Progenitor cell of endocrine pancreas (in vitro differentiated cells): ENCODE data around the gene RAB7A. TPM values are rescaled to one million over a fixed set of nuclear protein-coding genes. Genes with fewer than 3 reads are reported as not detected.

Experiments used
- DNase-seq: peaks from one replicate; pipeline ENCODE4 v3.0.0; 2021; ENCODE audit warnings: low spot score; ENCODE audit not compliant: unreplicated experiment
- H3K27ac Mint-ChIP-seq: 2 replicates; pipeline ENCODE4 v1.8.0; 2021; ENCODE audit warnings: mild to moderate bottlenecking, moderate library complexity, mixed read lengths
- H3K27me3 Mint-ChIP-seq: 2 replicates; pipeline ENCODE4 v1.8.0; 2021; ENCODE audit warnings: mixed read lengths
- H3K36me3 Mint-ChIP-seq: 2 replicates; pipeline ENCODE4 v1.8.0; 2022; ENCODE audit warnings: mixed read lengths; ENCODE audit not compliant: insufficient read depth
- H3K4me1 Mint-ChIP-seq: 2 replicates; pipeline ENCODE4 v1.8.0; 2021; ENCODE audit warnings: low read depth, mixed read lengths
- H3K4me3 Mint-ChIP-seq: 2 replicates; pipeline ENCODE4 v1.8.0; 2021; ENCODE audit warnings: low read depth, mild to moderate bottlenecking, moderate library complexity, mixed read lengths
- H3K9me3 Mint-ChIP-seq: 2 replicates; pipeline ENCODE4 v1.8.0; 2021; ENCODE audit warnings: low read depth, mixed read lengths
- CTCF ChIP-seq: fragments of 200-600 bp; sonication (generic); IDR thresholded peaks from one replicate; pipeline ENCODE4 v1.5.0; 2021; ENCODE audit warnings: antibody characterized with exemption, mild to moderate bottlenecking; ENCODE audit not compliant: unreplicated experiment
- total RNA-seq: library from RNA; stranded (reverse); gene quantifications from 2 replicates; pipeline ENCODE4 v1.2.1, GENCODE V29; 2021

RAB7A gene
- total RNA-seq, 1 donor from 2014 or later, result 130 TPM

- no peaks in the 10 kb centered on the region for H3K36me3 Mint-ChIP-seq
- H3K27me3 Mint-ChIP-seq, result no peaks in the 10 kb centered on the region
- H3K27ac Mint-ChIP-seq, result no peak overlapping the region
- peaks cover 7% of the 10 kb centered on the region for H3K4me1 Mint-ChIP-seq
- no peaks in the 10 kb centered on the region for H3K9me3 Mint-ChIP-seq
- no peak for TF ChIP-seq CTCF
- H3K4me3 Mint-ChIP-seq, result peak overlapping the region; percentile 67
- DNase-seq, result peak; percentile 25
These were observed 27.6 kb upstream of the RAB7A start for GRCh38 chr3:128698211-128699047.

DNA sequence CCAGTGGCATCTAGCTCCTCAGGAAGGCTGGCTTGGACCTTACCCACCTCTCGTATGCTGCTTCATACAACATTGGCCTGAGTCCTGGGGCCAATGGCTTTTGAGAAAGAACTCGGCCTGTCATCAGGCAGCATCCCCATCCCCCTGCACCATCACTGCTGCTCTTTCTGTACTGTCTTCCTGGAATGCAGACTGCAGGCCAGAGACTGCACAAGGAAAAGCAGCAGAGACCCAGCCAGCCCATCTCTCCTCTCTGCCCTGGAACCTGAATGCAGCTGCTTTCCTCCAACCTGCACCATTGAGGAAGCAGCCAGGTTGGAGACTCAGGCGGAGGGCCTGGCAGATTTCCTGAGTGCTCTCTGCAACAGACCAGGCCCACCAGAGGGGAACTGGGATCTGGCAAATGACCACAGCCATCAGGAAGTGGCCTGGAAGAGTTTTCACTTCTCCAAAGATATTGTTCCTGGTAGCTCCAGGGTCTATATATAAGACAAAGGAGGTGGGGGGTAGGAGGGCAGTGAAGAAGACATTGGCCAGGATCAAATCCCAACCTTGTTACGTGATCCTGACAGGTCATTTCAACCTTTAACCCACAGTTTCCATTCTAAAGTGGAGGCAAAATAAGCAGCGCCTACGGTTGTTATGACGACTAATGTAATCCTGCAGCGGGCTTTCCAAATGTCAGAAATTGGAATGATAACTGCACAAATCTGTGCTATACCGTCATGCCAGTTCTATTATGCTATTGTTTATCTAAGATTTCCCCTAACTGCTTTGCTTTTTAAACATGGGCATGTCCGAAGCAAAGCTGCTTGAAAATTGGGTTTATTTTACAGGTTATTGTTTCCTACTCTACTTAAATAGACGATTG lies 24.4 kb upstream of the RAB7A start:
- Mint-ChIP-seq H3K4me3 (no peak overlapping the region), H3K27ac (no peak overlapping the region), H3K27me3 (no peaks in the 10 kb centered on the region), H3K36me3 (no peaks in the 10 kb centered on the region), H3K9me3 (no peaks in the 10 kb centered on the region), H3K4me1 (peaks cover 7% of the 10 kb centered on the region)
- no peak for DNase-seq
- TF ChIP-seq CTCF, result no peak

DNA sequence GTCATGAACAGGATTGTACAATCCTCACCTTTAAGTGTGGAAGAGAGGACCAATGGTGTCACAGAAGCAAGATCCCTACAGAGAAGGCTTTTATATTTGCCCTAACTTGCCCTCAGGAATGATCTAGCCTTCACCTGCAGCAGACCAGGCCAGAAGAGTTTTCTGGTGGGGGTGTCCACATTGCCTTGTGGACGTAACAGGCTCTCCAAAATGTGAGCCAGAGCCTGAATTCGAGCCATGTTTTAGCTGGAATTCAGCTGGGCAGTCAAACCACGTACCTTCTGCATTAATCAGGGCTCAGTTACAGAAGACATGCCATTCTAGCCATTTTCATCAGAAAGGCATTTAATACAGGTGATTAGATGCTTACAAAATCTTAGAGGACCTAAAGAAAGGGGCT lies 23.6 kb upstream of the RAB7A start:
- Mint-ChIP-seq H3K4me3 (no peak overlapping the region), H3K27ac (no peak overlapping the region), H3K9me3 (no peaks in the 10 kb centered on the region), H3K36me3 (no peaks in the 10 kb centered on the region), H3K27me3 (no peaks in the 10 kb centered on the region), H3K4me1 (peaks cover 7% of the 10 kb centered on the region)
- no peak for DNase-seq
- TF ChIP-seq CTCF, result no peak

- no peak for TF ChIP-seq CTCF
- Mint-ChIP-seq H3K9me3 (no peaks in the 10 kb centered on the region), H3K36me3 (no peaks in the 10 kb centered on the region), H3K27ac (no peak overlapping the region), H3K4me1 (peaks cover 7% of the 10 kb centered on the region), H3K27me3 (no peaks in the 10 kb centered on the region), H3K4me3 (no peak overlapping the region)
- no peak for DNase-seq
These were observed 22.4 kb upstream of the RAB7A start for GRCh38 chr3:128703561-128703960.

DNA sequence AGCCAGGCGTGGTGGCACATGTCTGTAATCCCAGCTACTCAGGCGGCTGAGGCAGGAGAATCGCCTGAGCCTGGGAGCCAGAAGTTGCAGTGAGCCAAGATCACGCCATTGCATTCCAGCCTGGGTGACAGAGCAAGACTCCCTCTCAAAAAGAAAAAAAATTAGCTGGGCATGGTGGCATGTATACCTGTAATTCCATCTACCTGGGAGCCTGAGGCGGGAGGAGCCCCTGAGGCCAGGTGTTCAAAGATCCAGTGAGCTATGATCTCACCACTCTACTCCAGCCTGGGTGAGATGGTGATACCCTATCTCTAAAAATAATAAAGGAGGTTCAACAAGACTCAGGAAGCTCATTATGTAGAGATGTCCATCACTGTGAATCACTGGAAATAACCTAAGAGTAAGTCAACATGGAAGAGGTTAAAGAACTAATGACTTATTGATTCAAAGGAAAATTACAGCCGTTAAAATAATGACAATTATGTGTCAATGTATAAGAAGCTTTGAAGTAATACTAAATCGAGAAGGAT lies 19.8 kb upstream of the RAB7A start:
- H3K27me3 Mint-ChIP-seq, result no peaks in the 10 kb centered on the region
- no peak overlapping the region for H3K27ac Mint-ChIP-seq

More for the DNA sequence above, 19.8 kb upstream of the RAB7A start:
- no peak for TF ChIP-seq CTCF
- Mint-ChIP-seq H3K9me3 (no peaks in the 10 kb centered on the region), H3K36me3 (no peaks in the 10 kb centered on the region), H3K4me3 (no peak overlapping the region), H3K4me1 (peaks cover 12% of the 10 kb centered on the region)
- no peak for DNase-seq
